A549 treated with Mapracorat at 1 μM for 4 hours (cell line): ENCODE results near the gene CD53. TPM values are rescaled to one million over a fixed set of nuclear protein-coding genes. Genes with fewer than 3 reads are reported as not detected.

ENCODE experiments used
- total RNA-seq: library from RNA; stranded (reverse); fragments of 200-300 nt; extraction: Qiagen RNA extraction; gene quantifications from 5 replicates; pipeline ENCODE4 v1.2.3, GENCODE V29; 2022

The CD53 gene
- not detected in 5 replicates for total RNA-seq

GRCh38 chr1:110872745-110873720 lies at the start of gene CD53:
TSS of gene CD53 (plus strand) at chr1:110873148. CDS start at chr1:110891409, 18,261 bp downstream.

Other genes with a start within 250 kb of the CD53 start
- not detected in 5 replicates for gene KCNA3, start 198.2 kb upstream of the CD53 start, total RNA-seq
- gene LRIF1, start 90.8 kb downstream of the CD53 start, total RNA-seq, result 15.8 to 17.8 TPM (median 16.5 TPM) in 5 replicates